Transverse colon (tissue), 3 donors: ENCODE data around the gene IKZF3.
"Not testable (repeated sequence)": the region's sequence is repeated elsewhere in the genome, so short reads cannot be mapped to it uniquely, and the experiment has no call there.

Experiments
- CTCF ChIP-seq, 5 experiments: fragments of 200-600 bp in 3 of 5; fragments of 450-650 bp in 2 of 5; sonication (generic) in 3 of 5; IDR thresholded peaks; 1 replicate in 2 of 5; 2 replicates in 3 of 5; pipeline ENCODE4 v1.5.1; 2016 to 2017; ENCODE audit warnings: antibody characterized with exemption in 5 of 5, inconsistent platforms in 3 of 5, mild to moderate bottlenecking in 2 of 5, moderate library complexity in 1 of 5
- EP300 ChIP-seq: sonication (generic); formaldehyde crosslinking; IDR thresholded peaks from one replicate; pipeline ENCODE4 v1.6.1; 2017; ENCODE audit warnings: antibody characterized with exemption, low read depth
- POLR2A ChIP-seq: fragments of 450-650 bp; IDR thresholded peaks from one replicate; pipeline ENCODE4 v1.6.1; 2016; ENCODE audit warnings: antibody characterized with exemption, mild to moderate bottlenecking, moderate library complexity

GRCh38 chr17:39711071-39711470, 153.0 kb downstream of the IKZF3 start:
- not testable (repeated sequence) for TF ChIP-seq CTCF (IDR thresholded peaks at IDR 0.05); POLR2A; EP300
